Natural killer cell (primary cell): ENCODE results near the gene DHH. TPM values are rescaled to one million over a fixed set of nuclear protein-coding genes. Genes with fewer than 3 reads are reported as not detected.

Experiments used
- ATAC-seq, 3 donors: fragments of 150-1000 bp in 2 of 3; fragments of 200-7000 bp in 1 of 3; cut with Tn5 transposase; 1 replicate in 1 of 3; 2 replicates in 2 of 3; pipeline ENCODE4 v1.10.0; 2021; ENCODE audit warnings: mild to moderate bottlenecking in 2 of 3, moderate library complexity in 2 of 3
- DNase-seq, 2 donors: peaks; one replicate each; pipeline versions ENCODE4 v3.0.0 to v3.0.0-alpha.2; 2013 to 2021; ENCODE audit warnings: mixed read lengths in 1 of 2
- H3K27ac ChIP-seq: one replicate; pipeline ENCODE4 v1.5.1; 2013; ENCODE audit warnings: mild to moderate bottlenecking, low read length
- H3K27me3 ChIP-seq: one replicate; pipeline ENCODE4 v1.6.1; 2013; ENCODE audit warnings: low read length; ENCODE audit not compliant: control insufficient read depth, insufficient read depth
- H3K36me3 ChIP-seq: one replicate; pipeline ENCODE4 v1.6.1; 2013; ENCODE audit warnings: low read length; ENCODE audit not compliant: control insufficient read depth, insufficient read depth
- H3K4me1 ChIP-seq: one replicate; pipeline ENCODE4 v1.6.1; 2013; ENCODE audit warnings: low read length; ENCODE audit not compliant: control insufficient read depth, insufficient read depth
- H3K4me3 ChIP-seq: one replicate; pipeline ENCODE4 v1.5.1; 2013; ENCODE audit warnings: low read length
- H3K9me3 ChIP-seq: one replicate; pipeline ENCODE4 v1.6.1; 2013; ENCODE audit warnings: low read length; ENCODE audit not compliant: control insufficient read depth, insufficient read depth
- H3K27ac Mint-ChIP-seq, 2 donors: one replicate each; pipeline ENCODE4 v1.8.0; 2022; ENCODE audit warnings: mild to moderate bottlenecking in 2 of 2, mixed read lengths in 2 of 2, moderate library complexity in 1 of 2
- H3K27me3 Mint-ChIP-seq, 2 donors: one replicate each; pipeline ENCODE4 v1.8.0; 2022; ENCODE audit warnings: low read depth in 2 of 2, mixed read lengths in 2 of 2
- H3K36me3 Mint-ChIP-seq: one replicate; pipeline ENCODE4 v1.8.0; 2022; ENCODE audit warnings: mixed read lengths
- H3K4me1 Mint-ChIP-seq, 2 donors: one replicate each; pipeline ENCODE4 v1.8.0; 2022; ENCODE audit warnings: mixed read lengths in 2 of 2
- H3K4me3 Mint-ChIP-seq: one replicate; pipeline ENCODE4 v1.8.0; 2022; ENCODE audit warnings: mild to moderate bottlenecking, moderate library complexity, mixed read lengths
- H3K9me3 Mint-ChIP-seq, 2 donors: one replicate each; pipeline ENCODE4 v1.8.0; 2022; ENCODE audit warnings: mixed read lengths in 2 of 2
- WGBS: methylation state at CpG from one replicate; pipeline ENCODE4 v1.1.7; 2013; ENCODE audit warnings: missing lambda C conversion rate; ENCODE audit not compliant: insufficient coverage; 5-methylcytosine and 5-hydroxymethylcytosine counted together
- intact Hi-C: fragments of 100-400 bp; cut with micrococcal nuclease; formaldehyde crosslinking; loops from one replicate; pipeline ENCODE4 v1.14.2; 2022
- total RNA-seq, 4 donors: library from RNA; stranded (reverse); fragments of 120-200 nt in 1 of 4; gene quantifications; one replicate each; pipeline versions ENCODE4 v1.2.3 to v1.2.4, GENCODE V29; 2013 to 2022
- TF ChIP-seq, protein P1 (sequence below): fragments of 200-600 bp; IDR thresholded peaks from one replicate; pipeline ENCODE4 v1.8.0; 2022; ENCODE audit warnings: antibody characterized with exemption

Gene DHH
- total RNA-seq, 3 donors from 2014 or later (not counting 1 experiment from before 2014, with no cell fraction given) = 0.39 to 0.80 (median 0.45) TPM

- Mint-ChIP-seq H3K9me3 (no peaks in the 10 kb centered on the region), H3K4me3 (no peak overlapping the region), H3K27me3 (peaks cover 0 to 3% of the 10 kb centered on the region in 2 donors), H3K4me1 (no peaks in the 10 kb centered on the region), H3K36me3 (no peaks in the 10 kb centered on the region), H3K27ac (no peak overlapping the region)
- H3K36me3 ChIP-seq = no peaks in the 10 kb centered on the region
- no peaks in the 10 kb centered on the region for H3K27me3 ChIP-seq
- no peak overlapping the region for H3K27ac ChIP-seq
- no peaks in the 10 kb centered on the region for H3K9me3 ChIP-seq
- intact Hi-C loops = no loop called here
- no peak overlapping the region for H3K4me3 ChIP-seq
- no peak for DNase-seq
- H3K4me1 ChIP-seq = no peaks in the 10 kb centered on the region
- TF ChIP-seq, protein P1, sequence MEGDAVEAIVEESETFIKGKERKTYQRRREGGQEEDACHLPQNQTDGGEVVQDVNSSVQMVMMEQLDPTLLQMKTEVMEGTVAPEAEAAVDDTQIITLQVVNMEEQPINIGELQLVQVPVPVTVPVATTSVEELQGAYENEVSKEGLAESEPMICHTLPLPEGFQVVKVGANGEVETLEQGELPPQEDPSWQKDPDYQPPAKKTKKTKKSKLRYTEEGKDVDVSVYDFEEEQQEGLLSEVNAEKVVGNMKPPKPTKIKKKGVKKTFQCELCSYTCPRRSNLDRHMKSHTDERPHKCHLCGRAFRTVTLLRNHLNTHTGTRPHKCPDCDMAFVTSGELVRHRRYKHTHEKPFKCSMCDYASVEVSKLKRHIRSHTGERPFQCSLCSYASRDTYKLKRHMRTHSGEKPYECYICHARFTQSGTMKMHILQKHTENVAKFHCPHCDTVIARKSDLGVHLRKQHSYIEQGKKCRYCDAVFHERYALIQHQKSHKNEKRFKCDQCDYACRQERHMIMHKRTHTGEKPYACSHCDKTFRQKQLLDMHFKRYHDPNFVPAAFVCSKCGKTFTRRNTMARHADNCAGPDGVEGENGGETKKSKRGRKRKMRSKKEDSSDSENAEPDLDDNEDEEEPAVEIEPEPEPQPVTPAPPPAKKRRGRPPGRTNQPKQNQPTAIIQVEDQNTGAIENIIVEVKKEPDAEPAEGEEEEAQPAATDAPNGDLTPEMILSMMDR = no peak
- ATAC-seq = no peak
- 96% methylated on average over 1 of the region's 1 CpG for WGBS
These were observed 14.8 kb downstream of the DHH start for GRCh38 chr12:49079793-49080192.

DNA sequence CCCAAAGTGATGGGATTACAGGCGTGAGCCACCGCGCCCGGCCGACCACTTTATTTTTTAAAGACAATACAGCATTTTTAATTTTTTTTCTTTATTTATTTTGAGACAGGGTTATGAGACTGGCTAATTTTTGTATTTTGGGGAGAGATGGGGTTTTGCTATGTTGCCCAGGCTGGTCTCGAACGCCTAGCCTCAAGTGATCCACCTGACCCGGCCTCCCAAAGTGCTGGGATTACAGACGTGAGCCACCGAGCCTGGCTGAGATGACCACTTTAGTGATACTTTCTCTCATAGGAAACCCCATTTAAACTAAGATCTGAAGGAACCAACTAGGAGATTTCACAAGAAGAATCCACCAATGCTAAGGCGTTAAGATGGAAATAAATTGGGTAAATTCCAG, 23.6 kb downstream of the DHH start:
- Histone ChIP-seq H3K27ac (no peak overlapping the region), H3K4me1 (peaks cover 15% of the 10 kb centered on the region), H3K36me3 (peaks cover 2% of the 10 kb centered on the region), H3K9me3 (no peaks in the 10 kb centered on the region), H3K27me3 (no peaks in the 10 kb centered on the region), H3K4me3 (no peak overlapping the region)
- intact Hi-C loops = loop anchor here (2.0 to 5.0 kb wide), 2 partner anchors 60 to 116 kb away; partner anchors contain the start of genes TUBA1A and TUBA1B
- DNase-seq = no peak
- 98% methylated on average over 6 of the region's 11 CpGs for WGBS
- Mint-ChIP-seq H3K36me3 (no peaks in the 10 kb centered on the region), H3K9me3 (no peaks in the 10 kb centered on the region), H3K4me3 (peak overlapping the region; percentile 22), H3K27me3 (no peaks in the 10 kb centered on the region), H3K4me1 (peaks cover 11 to 18% of the 10 kb centered on the region in 2 donors), H3K27ac (peak overlapping the region; percentile 10 to 97)
- no peak for ATAC-seq
- TF ChIP-seq, protein P1 = no peak

- under 1% methylated on average over 60 of the region's 60 CpGs for WGBS
- peak; percentile 97 to 100 (median 99) for ATAC-seq
- H3K9me3 ChIP-seq = no peaks in the 10 kb centered on the region
- TF ChIP-seq, protein P1 = no peak
- Mint-ChIP-seq H3K27ac (peak within 1 kb of the TSS; percentile 97 to 98), H3K9me3 (no peaks in the 10 kb centered on the region), H3K4me1 (peaks cover 11 to 18% of the 10 kb centered on the region in 2 donors), H3K36me3 (no peaks in the 10 kb centered on the region), H3K27me3 (no peaks in the 10 kb centered on the region), H3K4me3 (peak within 1 kb of the TSS; percentile 99)
- peaks cover 15% of the 10 kb centered on the region for H3K4me1 ChIP-seq
- DNase-seq = peak; percentile 97 to 99
- intact Hi-C loops = loop anchor here (1.0 to 5.0 kb wide), 3 partner anchors 9 to 118 kb away; partner anchors contain the start of genes KMT2D, TUBA1A and TUBA1B
- H3K36me3 ChIP-seq = peaks cover 2% of the 10 kb centered on the region
- H3K4me3 ChIP-seq = peak within 1 kb of the TSS; percentile 83
- peak within 1 kb of the TSS; percentile 84 for H3K27ac ChIP-seq
- no peaks in the 10 kb centered on the region for H3K27me3 ChIP-seq
These were observed 24.9 kb downstream of the DHH start, which contains the start of gene RHEBL1 for GRCh38 chr12:49069507-49070346. Gene RHEBL1, minus strand, starts transcription at chr12:49069979. Its CDS starts 194 bp downstream, at chr12:49069785.
